Activated naive CD4-positive, alpha-beta T cell treated with anti-CD3 and anti-CD28 coated beads for 36 hours (primary cell): ENCODE measurements around the gene GFER. TPM values are rescaled to one million over a fixed set of nuclear protein-coding genes. Genes with fewer than 3 reads are reported as not detected.
"Not testable (repeated sequence)": the region's sequence is repeated elsewhere in the genome, so short reads cannot be mapped to it uniquely, and the experiment has no call there.

Experiments
- CTCF ChIA-PET: fragments of 350-600 bp; sonication (Branson Sonifier 250); formaldehyde crosslinking; loops from one replicate; lab custom pipeline; 2021; ENCODE audit warnings: antibody characterized with exemption; lab: Charles Lee
- DNase-seq: peaks from one replicate; pipeline ENCODE4 v3.0.0-alpha.2; 2020
- H3K27ac Mint-ChIP-seq: one replicate; pipeline ENCODE4 v1.8.0; 2021; ENCODE audit warnings: mild to moderate bottlenecking, mixed read lengths
- H3K27me3 Mint-ChIP-seq: one replicate; pipeline ENCODE4 v1.8.0; 2021; ENCODE audit warnings: low read depth, mixed read lengths
- H3K36me3 Mint-ChIP-seq: one replicate; pipeline ENCODE4 v1.8.0; 2021; ENCODE audit warnings: low read depth, mixed read lengths
- H3K4me1 Mint-ChIP-seq: one replicate; pipeline ENCODE4 v1.8.0; 2021; ENCODE audit warnings: low read depth, mixed read lengths
- H3K4me3 Mint-ChIP-seq: one replicate; pipeline ENCODE4 v1.8.0; 2021; ENCODE audit warnings: mild to moderate bottlenecking, moderate library complexity, mixed read lengths
- H3K9me3 Mint-ChIP-seq: one replicate; pipeline ENCODE4 v1.8.0; 2021; ENCODE audit warnings: mixed read lengths
- intact Hi-C: fragments of 100-400 bp; cut with micrococcal nuclease; formaldehyde crosslinking; loops from one replicate; pipeline ENCODE4 v1.15.1; 2023
- total RNA-seq, 2 experiments: library from RNA; stranded (reverse); gene quantifications; one replicate each; pipeline ENCODE4 v1.2.3, GENCODE V29; 2021

The GFER gene
- total RNA-seq, 2 experiments from 2014 or later: 29.8 to 30.1 TPM

- H3K4me1 Mint-ChIP-seq: peaks cover 36% of the 10 kb centered on the region
- no peaks in the 10 kb centered on the region for H3K27me3 Mint-ChIP-seq
- H3K36me3 Mint-ChIP-seq: peaks cover 34% of the 10 kb centered on the region
- H3K4me3 Mint-ChIP-seq: peak within 1 kb of the TSS; percentile 96
- CTCF ChIA-PET: no interaction called here
- no peaks in the 10 kb centered on the region for H3K9me3 Mint-ChIP-seq
- intact Hi-C loops: loop anchor here (1.0 kb wide), 2 partner anchors 12 to 16 kb away; partner anchors contain the start of gene MSRB1
- H3K27ac Mint-ChIP-seq: peak within 1 kb of the TSS; percentile 87
- peak; percentile 91 for DNase-seq
Measured at GRCh38 chr16:1959269-1960039, 24.5 kb upstream of the GFER start, which contains the start of gene NDUFB10. Gene NDUFB10 (plus strand): TSS chr16:1959538. CDS start chr16:1959625, 87 bp downstream.

GRCh38 chr16:1960665-1961630, 23.0 kb upstream of the GFER start:
- Mint-ChIP-seq H3K27ac (peak overlapping the region; percentile 87), H3K4me1 (peaks cover 41% of the 10 kb centered on the region), H3K4me3 (peak overlapping the region; percentile 96), H3K9me3 (no peaks in the 10 kb centered on the region), H3K36me3 (peaks cover 43% of the 10 kb centered on the region), H3K27me3 (no peaks in the 10 kb centered on the region)
- intact Hi-C loops: no loop called here
- DNase-seq: peak; percentile 44
- CTCF ChIA-PET: interaction anchor here (1.0 kb wide), 1 partner anchor 14 kb away, joined by 3 read pairs; no protein-coding TSS in a partner anchor

GRCh38 chr16:1961651-1962067, 22.3 kb upstream of the GFER start:
- Mint-ChIP-seq H3K4me1 (peaks cover 42% of the 10 kb centered on the region), H3K9me3 (no peaks in the 10 kb centered on the region), H3K36me3 (peaks cover 44% of the 10 kb centered on the region), H3K27me3 (no peaks in the 10 kb centered on the region), H3K27ac (peak overlapping the region; percentile 62), H3K4me3 (peak overlapping the region; percentile 97)
- intact Hi-C loops: no loop called here
- peak; percentile 30 for DNase-seq
- CTCF ChIA-PET: no interaction called here

- H3K9me3 Mint-ChIP-seq, H3K27me3 Mint-ChIP-seq, DNase-seq, intact Hi-C loops: not testable (repeated sequence)
- Mint-ChIP-seq H3K4me1 (peaks cover 42% of the 10 kb centered on the region), H3K27ac (peak overlapping the region; percentile 92), H3K4me3 (peak overlapping the region; percentile 97), H3K36me3 (peaks cover 44% of the 10 kb centered on the region)
- CTCF ChIA-PET: interaction anchor here (1.3 kb wide), 1 partner anchor 9 kb away, joined by 5 read pairs; the partner anchor contains the start of gene TBL3
Measured at GRCh38 chr16:1962161-1963153, 21.5 kb upstream of the GFER start.

- Mint-ChIP-seq H3K4me1 (peaks cover 42% of the 10 kb centered on the region), H3K4me3 (peak overlapping the region; percentile 97), H3K36me3 (peaks cover 44% of the 10 kb centered on the region), H3K9me3 (no peaks in the 10 kb centered on the region), H3K27me3 (no peaks in the 10 kb centered on the region), H3K27ac (peak overlapping the region; percentile 92)
- intact Hi-C loops: loop anchor here (1.0 to 2.0 kb wide), 6 partner anchors 8 to 191 kb away; partner anchors contain the start of genes GFER, MSRB1, TBL3 and TRAF7
- CTCF ChIA-PET: interaction anchor here (0.7 to 1.3 kb wide), 2 partner anchors 8 to 18 kb away, joined by 5 to 6 read pairs; partner anchors contain the start of gene TBL3
- peak; percentile 32 for DNase-seq
Measured at GRCh38 chr16:1963806-1964505, 20.0 kb upstream of the GFER start.

GRCh38 chr16:1964506-1965395, 19.2 kb upstream of the GFER start, which contains the start of gene RPS2:
Gene RPS2 (minus strand): TSS chr16:1964826. CDS start chr16:1964625, 201 bp downstream.
- H3K4me3 Mint-ChIP-seq: peak within 1 kb of the TSS; percentile 97
- intact Hi-C loops: loop anchor here (1.0 to 2.0 kb wide), 6 partner anchors 8 to 191 kb away; partner anchors contain the start of genes GFER, MSRB1, TBL3 and TRAF7
- CTCF ChIA-PET: interaction anchor here (1.2 kb wide), 1 partner anchor 39 kb away, joined by 4 read pairs; no protein-coding TSS in a partner anchor
- DNase-seq: peak; percentile 99
- H3K36me3 Mint-ChIP-seq: peaks cover 44% of the 10 kb centered on the region
- H3K4me1 Mint-ChIP-seq: peaks cover 42% of the 10 kb centered on the region
- H3K27ac Mint-ChIP-seq: peak within 1 kb of the TSS; percentile 95
- no peaks in the 10 kb centered on the region for H3K9me3 Mint-ChIP-seq
- no peaks in the 10 kb centered on the region for H3K27me3 Mint-ChIP-seq

GRCh38 chr16:1965396-1966001, 18.5 kb upstream of the GFER start:
- Mint-ChIP-seq H3K4me1 (peaks cover 41% of the 10 kb centered on the region), H3K9me3 (no peaks in the 10 kb centered on the region), H3K27me3 (no peaks in the 10 kb centered on the region), H3K4me3 (peak overlapping the region; percentile 97), H3K36me3 (peaks cover 41% of the 10 kb centered on the region), H3K27ac (peak overlapping the region; percentile 95)
- no peak for DNase-seq
- intact Hi-C loops: loop anchor here (2.0 kb wide), 2 partner anchors 19 to 43 kb away; partner anchors contain the start of genes GFER and ZNF598
- CTCF ChIA-PET: interaction anchor here (1.2 to 1.4 kb wide), 2 partner anchors 14 to 39 kb away, joined by 3 to 4 read pairs; no protein-coding TSS in a partner anchor

- CTCF ChIA-PET: interaction anchor here (1.2 to 1.4 kb wide), 2 partner anchors 15 to 38 kb away, joined by 3 to 4 read pairs; no protein-coding TSS in a partner anchor
- DNase-seq: no peak
- Mint-ChIP-seq H3K4me3 (peak within 1 kb of the TSS; percentile 97), H3K27ac (peak within 1 kb of the TSS; percentile 95), H3K4me1 (peaks cover 41% of the 10 kb centered on the region), H3K36me3 (peaks cover 38% of the 10 kb centered on the region), H3K9me3 (no peaks in the 10 kb centered on the region), H3K27me3 (no peaks in the 10 kb centered on the region)
- intact Hi-C loops: no loop called here
Measured at GRCh38 chr16:1966460-1966859, 17.5 kb upstream of the GFER start, which contains the start of gene RNF151. Gene RNF151 (plus strand): TSS chr16:1966856. CDS start chr16:1966882, 26 bp downstream.

- Mint-ChIP-seq H3K4me1 (peaks cover 40% of the 10 kb centered on the region), H3K9me3 (no peaks in the 10 kb centered on the region), H3K36me3 (peaks cover 25% of the 10 kb centered on the region), H3K27me3 (no peaks in the 10 kb centered on the region), H3K4me3 (no peak overlapping the region), H3K27ac (no peak overlapping the region)
- no peak for DNase-seq
- intact Hi-C loops: no loop called here
- CTCF ChIA-PET: no interaction called here
Measured at GRCh38 chr16:1968146-1968953, 15.6 kb upstream of the GFER start.
